Measurements from ENCODE around the gene HNRNPL. TPM values are rescaled to one million over a fixed set of nuclear protein-coding genes. Genes with fewer than 3 reads are reported as not detected.

The HNRNPL gene
- total and polyA plus RNA-seq, 2 of the 8 experiments (the other 6 are each of a cell fraction or from before 2014, with no cell fraction given) = 404 to 779 TPM

GRCh38 chr19:38793177-38793576 is 56.6 kb downstream of the HNRNPL start (continued):
- TF ChIP-seq CHD7 (IDR thresholded peaks at IDR 0.05; ENCODE audit: insufficient replicate concordance, low read length) = no peak
- no peak for TF ChIP-seq E2F6 (IDR thresholded peaks at IDR 0.05)
- TF ChIP-seq TCF12 (IDR thresholded peaks at IDR 0.05; ENCODE audit: low read depth, low read length) = no peak

Measured in H1 (cell line).